GM12801 (cell line): ENCODE results near the gene CCT6A.

Source experiments
- CTCF ChIP-seq: IDR thresholded peaks from one replicate; pipeline ENCODE4 v1.5.1; 2011; ENCODE audit warnings: control low read depth; ENCODE audit not compliant: insufficient read length; ENCODE audit errors: extremely low read depth

Gene CCT6A

GRCh38 chr7:56077681-56078080, 26.1 kb downstream of the CCT6A start:
- TF ChIP-seq CTCF = no peak

- no peak for TF ChIP-seq CTCF
Observed at GRCh38 chr7:56078196-56078595, 26.6 kb downstream of the CCT6A start.

GRCh38 chr7:56079450-56080185, 28.1 kb downstream of the CCT6A start:
- TF ChIP-seq CTCF = no peak

GRCh38 chr7:56081626-56082340, 30.2 kb downstream of the CCT6A start:
- no peak for TF ChIP-seq CTCF

- TF ChIP-seq CTCF = no peak
Observed at GRCh38 chr7:56083150-56083785, 31.7 kb downstream of the CCT6A start.

GRCh38 chr7:56086761-56087160, 35.2 kb downstream of the CCT6A start:
- TF ChIP-seq CTCF = no peak

GRCh38 chr7:56087445-56087844, 35.9 kb downstream of the CCT6A start:
- TF ChIP-seq CTCF = no peak
